HepG2 (cell line): ENCODE results near the gene PHKA1. TPM values are rescaled to one million over a fixed set of nuclear protein-coding genes. Genes with fewer than 3 reads are reported as not detected.

Source experiments
- ATAC-seq: fragments of 200-7000 bp; cut with Tn5 transposase; 3 replicates; pipeline ENCODE4 v1.9.1; 2020; ENCODE audit warnings: mild to moderate bottlenecking, moderate library complexity
- BruUV-seq: library from RNA; stranded (reverse); fragments of 400-500 nt; replicated peaks from 2 replicates; lab custom pipeline; 2021; lab: Mats Ljungman, UMichigan
- CTCF ChIA-PET: fragments of 300-600 bp; formaldehyde crosslinking; extraction: SDS; loops from one replicate; lab custom pipeline; 2021; ENCODE audit warnings: low total read pairs, inconsistent platforms, low intra/inter-chr PET ratio; lab: Yijun Ruan, JAX
- POLR2A ChIA-PET: fragments of 350-600 bp; sonication (Branson Sonifier 250); formaldehyde crosslinking; loops from one replicate; lab custom pipeline; 2020; ENCODE audit warnings: antibody characterized with exemption, inconsistent platforms; lab: Yijun Ruan, JAX
- DNase-seq: peaks from one replicate; pipeline ENCODE4 v3.0.0-alpha.2; 2015; ENCODE audit warnings: low spot score
- FAIRE-seq: peaks from 3 replicates; lab custom pipeline; 2011; peaks lifted over from hg19 to GRCh38; lab: Jason Lieb, UNC
- H2AFZ ChIP-seq: one replicate; pipeline ENCODE4 v1.6.1; 2011; ENCODE audit warnings: low read length, inconsistent platforms
- H3K27ac ChIP-seq: fragments of 300-600 bp; 3 replicates; pipeline ENCODE4 v1.8.0; 2011; ENCODE audit warnings: mixed run types, mild to moderate bottlenecking, mixed read lengths, low read length, inconsistent platforms; ENCODE audit not compliant: insufficient read depth; ENCODE audit errors: extremely low read length
- H3K27me3 ChIP-seq, 2 experiments: fragments of 200-600 bp in 1 of 2; 2 replicates in 1 of 2; 3 replicates in 1 of 2; pipeline versions ENCODE4 v1.6.0 to v1.8.0; 2011; ENCODE audit warnings: low read length in 2 of 2, mild to moderate bottlenecking in 2 of 2, moderate library complexity in 2 of 2, inconsistent platforms in 1 of 2; ENCODE audit not compliant: insufficient read depth in 2 of 2, control insufficient read depth in 1 of 2
- H3K36me3 ChIP-seq, 2 experiments: fragments of 200-600 bp in 1 of 2; replicated peaks in 1 of 2; 2 replicates in 1 of 2; 3 replicates in 1 of 2; pipeline versions ENCODE4 v1.5.1 to v1.8.0; 2011; ENCODE audit warnings: low read length in 2 of 2, inconsistent platforms in 1 of 2; ENCODE audit not compliant: insufficient read depth in 2 of 2, control insufficient read depth in 1 of 2
- H3K4me1 ChIP-seq: 2 replicates; pipeline ENCODE4 v1.5.1; 2012; ENCODE audit warnings: low read length, inconsistent platforms; ENCODE audit not compliant: insufficient read depth
- H3K4me2 ChIP-seq: 2 replicates; pipeline ENCODE4 v1.6.0; 2011; ENCODE audit warnings: low read depth, low read length, inconsistent platforms
- H3K4me3 ChIP-seq, 3 experiments: fragments of 200-600 bp in 1 of 3; sonication (generic), shearing (Covaris generic) in 1 of 3; replicated peaks in 1 of 3; 2 replicates each; pipeline ENCODE4 v1.5.1; 2011 to 2016; ENCODE audit warnings: low read length in 3 of 3, inconsistent platforms in 2 of 3, low read depth in 2 of 3, mild to moderate bottlenecking in 2 of 3, control low read depth in 1 of 3, mixed read lengths in 1 of 3; ENCODE audit not compliant: insufficient read depth in 1 of 3
- H3K79me2 ChIP-seq: one replicate; pipeline ENCODE4 v1.6.1; 2011; ENCODE audit warnings: low read length, inconsistent platforms; ENCODE audit not compliant: insufficient read depth
- H3K9ac ChIP-seq: 2 replicates; pipeline ENCODE4 v1.6.0; 2011; ENCODE audit warnings: mild to moderate bottlenecking, low read depth, low read length, inconsistent platforms; ENCODE audit not compliant: insufficient read depth
- H3K9me3 ChIP-seq: 2 replicates; pipeline ENCODE4 v1.5.1; 2012; ENCODE audit warnings: mild to moderate bottlenecking, low read length
- H4K20me1 ChIP-seq: 2 replicates; pipeline ENCODE4 v1.6.0; 2011; ENCODE audit warnings: inconsistent platforms, mild to moderate bottlenecking, low read length, moderate library complexity; ENCODE audit not compliant: insufficient read depth
- ASH2L ChIP-seq: fragments of 300-600, 200-600 bp; sonication (generic); IDR thresholded peaks from 2 replicates; pipeline ENCODE4 v1.7.0; 2017; ENCODE audit warnings: low read depth, mild to moderate bottlenecking, moderate library complexity, mixed read lengths, low read length; ENCODE audit not compliant: insufficient read length
- ATF1 ChIP-seq: IDR thresholded peaks from 2 replicates; pipeline ENCODE4 v1.6.1; 2016; ENCODE audit warnings: mild to moderate bottlenecking, control low read depth
- EHMT2 ChIP-seq: fragments of 200-600 bp; sonication (generic); IDR thresholded peaks from 2 replicates; pipeline ENCODE4 v1.7.0; 2017; ENCODE audit warnings: antibody characterized with exemption, low read depth, low read length, borderline replicate concordance
- ESRRA ChIP-seq: sonication (generic); formaldehyde crosslinking; IDR thresholded peaks from 2 replicates; pipeline ENCODE4 v1.5.1; 2020; ENCODE audit warnings: mild to moderate bottlenecking, low read depth, missing genetic modification reagents
- FOXJ3 ChIP-seq: sonication (generic); formaldehyde crosslinking; IDR thresholded peaks from 2 replicates; pipeline ENCODE4 v1.4.0; 2020; ENCODE audit warnings: missing genetic modification reagents, mild to moderate bottlenecking, borderline replicate concordance
- GABPA ChIP-seq, 2 experiments: IDR thresholded peaks; 2 replicates each; pipeline ENCODE4 v1.6.1; 2011 to 2016; ENCODE audit warnings: low read depth in 2 of 2, low read length in 1 of 2, missing biosample characterization in 1 of 2, missing genetic modification characterization in 1 of 2
- GABPB1 ChIP-seq: IDR thresholded peaks from 2 replicates; pipeline ENCODE4 v1.6.1; 2016; ENCODE audit warnings: mild to moderate bottlenecking, missing genetic modification reagents, moderate library complexity, missing compliant biosample characterization
- GATAD2A ChIP-seq: IDR thresholded peaks from 2 replicates; pipeline ENCODE4 v1.6.1; 2016
- HNRNPUL1 ChIP-seq: fragments of 200-400 bp; formaldehyde crosslinking; IDR thresholded peaks from 2 replicates; pipeline ENCODE4 v1.6.1; 2017; ENCODE audit warnings: low read depth, mild to moderate bottlenecking, low read length, moderate library complexity
- IRF2 ChIP-seq: IDR thresholded peaks from 2 replicates; pipeline ENCODE4 v1.6.1; 2018; ENCODE audit warnings: missing genetic modification reagents, missing compliant biosample characterization
- MAF1 ChIP-seq: sonication (generic); formaldehyde crosslinking; IDR thresholded peaks from 2 replicates; pipeline ENCODE4 v1.5.0; 2020; ENCODE audit warnings: missing genetic modification reagents, borderline replicate concordance
- MAX ChIP-seq: IDR thresholded peaks from 2 replicates; pipeline ENCODE4 v1.6.1; 2012; ENCODE audit warnings: inconsistent platforms
- PHF20 ChIP-seq: sonication (generic); formaldehyde crosslinking; IDR thresholded peaks from 2 replicates; pipeline ENCODE4 v1.5.0; 2020; ENCODE audit warnings: mild to moderate bottlenecking, missing genetic modification reagents
- PHF8 ChIP-seq: sonication (generic); formaldehyde crosslinking; IDR thresholded peaks from 2 replicates; pipeline ENCODE4 v1.5.0; 2020; ENCODE audit warnings: missing genetic modification reagents
- POLR2AphosphoS5 ChIP-seq: IDR thresholded peaks from 2 replicates; pipeline ENCODE4 v1.6.1; 2012; ENCODE audit warnings: low read depth, low read length
- TCF7 ChIP-seq: sonication (generic); IDR thresholded peaks from 2 replicates; pipeline ENCODE4 v1.6.1; 2016; ENCODE audit warnings: antibody characterized with exemption, low read depth
- ZFY ChIP-seq: sonication (generic); formaldehyde crosslinking; IDR thresholded peaks from 2 replicates; pipeline ENCODE4 v1.4.0; 2020; ENCODE audit warnings: missing genetic modification reagents
- ZNF143 ChIP-seq: sonication (generic); formaldehyde crosslinking; IDR thresholded peaks from 2 replicates; pipeline ENCODE4 v1.4.0; 2020; ENCODE audit warnings: missing genetic modification reagents
- ZNF263 ChIP-seq: sonication (generic); formaldehyde crosslinking; IDR thresholded peaks from 2 replicates; pipeline ENCODE4 v1.4.0; 2020; ENCODE audit warnings: missing genetic modification reagents
- ZNF432 ChIP-seq: sonication (generic); formaldehyde crosslinking; IDR thresholded peaks from 2 replicates; pipeline ENCODE4 v1.5.0; 2020; ENCODE audit warnings: missing genetic modification reagents, mild to moderate bottlenecking, borderline replicate concordance
- ZNF503 ChIP-seq: sonication (generic); formaldehyde crosslinking; IDR thresholded peaks from 2 replicates; pipeline ENCODE4 v1.4.0; 2020; ENCODE audit warnings: missing genetic modification reagents
- ZNF749 ChIP-seq: sonication (generic); formaldehyde crosslinking; IDR thresholded peaks from 2 replicates; pipeline ENCODE4 v1.8.0; 2022; ENCODE audit warnings: mild to moderate bottlenecking, missing genetic modification reagents, moderate library complexity, borderline replicate concordance
- ZNF850 ChIP-seq: sonication (generic); formaldehyde crosslinking; conservative IDR thresholded peaks from 2 replicates; pipeline ENCODE4 v1.9.0; 2021; ENCODE audit warnings: mild to moderate bottlenecking, missing genetic modification reagents
- WGBS: methylation state at CpG from one replicate; pipeline ENCODE4 v1.1.6; 2017; ENCODE audit warnings: low lambda C conversion rate; 5-methylcytosine and 5-hydroxymethylcytosine counted together
- in situ Hi-C: cut with HindIII; loops from 2 replicates; pipeline ENCODE4 v1.10.0; 2017; ENCODE audit warnings: low pct_unique_long_range_greater_than_20kb; ENCODE audit not compliant: extremely low pct_ligation_motif_present
- intact Hi-C: fragments of 100-400 bp; cut with micrococcal nuclease; formaldehyde crosslinking; loops from one replicate; pipeline ENCODE4 v1.10.0; 2022; ENCODE audit not compliant: unreplicated experiment
- polyA plus RNA-seq, 8 experiments: library from polyadenylated mRNA; depleted of rRNA in 3 of 8; stranded (reverse) in 7 of 8; unstranded in 1 of 8; fragments of >200 nt; fragmentation: Illumina TruSeq in 4 of 8; extraction: Trizol in 4 of 8; gene quantifications; 2 replicates each; pipeline versions ENCODE4 v1.2.1 to v1.2.3, GENCODE V29; 2011 to 2016; ENCODE audit warnings: low read depth in 4 of 8, missing spikeins in 1 of 8, mixed read lengths in 1 of 8; ENCODE audit not compliant: insufficient read depth in 1 of 8
- total RNA-seq, 5 experiments: library from RNA; depleted of rRNA; stranded (reverse); fragments of >200 nt; fragmentation: Illumina TruSeq; extraction: Trizol; gene quantifications; 2 replicates each; pipeline ENCODE4 v1.2.3, GENCODE V29; 2016; ENCODE audit warnings: low read depth in 1 of 5

Gene PHKA1
- total and polyA plus RNA-seq, 2 of the 13 experiments (the other 11 are each of a cell fraction or from before 2014, with no cell fraction given), result 5.4 to 6.6 TPM

GRCh38 chrX:72572248-72573157, 141.6 kb downstream of the PHKA1 start, which contains the start of gene HDAC8:
Gene HDAC8 (minus strand): TSS chrX:72572843. CDS start chrX:72572761, 82 bp downstream.
- H2AFZ ChIP-seq, result peak within 1 kb of the TSS; percentile 94
- in situ Hi-C loops (no loop called here), intact Hi-C loops (no loop called here)
- H3K9ac ChIP-seq, result peak within 1 kb of the TSS; percentile 78
- H3K4me1 ChIP-seq, result no peaks in the 10 kb centered on the region
- POLR2A ChIA-PET, result interaction anchor here (0.6 to 1.5 kb wide), 2 partner anchors 21 to 391 kb away, joined by 3 read pairs; partner anchors contain the start of gene PIN4
- H3K79me2 ChIP-seq, result peaks cover 6% of the 10 kb centered on the region
- DNase-seq, result peak; percentile 76
- peak within 1 kb of the TSS; percentile 63 for H3K4me2 ChIP-seq
- FAIRE-seq, result peak; percentile 36
- no peaks in the 10 kb centered on the region for H3K27me3 ChIP-seq
- CTCF ChIA-PET, result no interaction called here
- WGBS, result under 1% methylated on average over 24 of the region's 36 CpGs
- H4K20me1 ChIP-seq, result no peaks in the 10 kb centered on the region
- ATAC-seq, result peak; percentile 96
- peak within 1 kb of the TSS; percentile 72 for H3K27ac ChIP-seq
- no TSS peak for BruUV-seq
- peaks cover 0 to 11% of the 10 kb centered on the region in 2 experiments; a peak in 1 of 5 replicates for H3K36me3 ChIP-seq
- peak within 1 kb of the TSS; percentile 66 to 88 (median 76) for H3K4me3 ChIP-seq
- no peaks in the 10 kb centered on the region for H3K9me3 ChIP-seq
- TF ChIP-seq ZNF749 (CRISPR knock-in tag) (no peak), GATAD2A (0 out of 2 replicates have a peak, but pooled peaks have one; percentile 17), POLR2AphosphoS5 (0 out of 2 replicates have a peak, but pooled peaks have one; percentile 36), ASH2L (peak; percentile 98), ZNF850 (no peak), ZNF143 (CRISPR knock-in tag) (peak; percentile 93), ESRRA (CRISPR knock-in tag) (no peak), ZNF503 (0 out of 2 replicates have a peak, but pooled peaks have one; percentile 38), GABPA (IDR thresholded peaks at IDR 0.05; ENCODE audit: low read depth, low read length) (peak; percentile 41), GABPA (CRISPR knock-in tag; IDR thresholded peaks at IDR 0.05; ENCODE audit: low read depth) (peak; percentile 90), PHF8 (CRISPR knock-in tag) (peak; percentile 51), ATF1 (CRISPR knock-in tag) (peak; percentile 61), ZNF432 (CRISPR knock-in tag) (no peak), ZNF263 (CRISPR knock-in tag) (peak; percentile 78), MAF1 (CRISPR knock-in tag) (no peak), TCF7 (0 out of 2 replicates have a peak, but pooled peaks have one; percentile 50), ZFY (CRISPR knock-in tag) (peak; percentile 52; the same call in 1 of the 2 replicates), HNRNPUL1 (no peak), GABPB1 (CRISPR knock-in tag) (peak; percentile 82), FOXJ3 (CRISPR knock-in tag) (peak; percentile 51; the same call in 1 of the 2 replicates), EHMT2 (peak; percentile 76; the same call in 1 of the 2 replicates), PHF20 (CRISPR knock-in tag) (peak; percentile 68), MAX (0 out of 2 replicates have a peak, but pooled peaks have one; percentile 15), IRF2 (peak; percentile 53; the same call in 1 of the 2 replicates)
